OCI-LY1 (cell line): Measurements from ENCODE around the gene CCDC66.

Experiments
- CTCF ChIP-seq: fragments of 200-600 bp; sonication (generic), shearing (Covaris generic); IDR thresholded peaks from 2 replicates; pipeline ENCODE4 v1.5.1; 2017; ENCODE audit warnings: mild to moderate bottlenecking, antibody characterized with exemption, low read length, moderate library complexity, mixed read lengths
- EZH2 ChIP-seq: fragments of 200-600 bp; sonication (generic), shearing (Covaris generic); IDR thresholded peaks from 2 replicates; pipeline ENCODE4 v1.8.0; 2017; ENCODE audit warnings: borderline replicate concordance, mixed run types, mild to moderate bottlenecking, antibody characterized with exemption, low read length, moderate library complexity, mixed read lengths

GRCh38 chr3:56654460-56654859 lies 97.5 kb downstream of the CCDC66 start:
- TF ChIP-seq CTCF (no peak), EZH2 (no peak)
